GM19395 (cell line): ENCODE data around the gene HOXB9.

ENCODE experiments used
- ATAC-seq: cut with Tn5 transposase; IDR thresholded peaks from one replicate; pipeline ENCODE4 v1.9.1; 2021; ENCODE audit warnings: mild to moderate bottlenecking, moderate library complexity; ENCODE audit not compliant: unreplicated experiment

Gene HOXB9

GRCh38 chr17:48588528-48588927 is 37.6 kb downstream of the HOXB9 start:
- no peak for ATAC-seq

GRCh38 chr17:48588074-48588415 is 38.1 kb downstream of the HOXB9 start:
- ATAC-seq = no peak

- no peak for ATAC-seq
These were observed 38.7 kb downstream of the HOXB9 start for GRCh38 chr17:48587276-48588073.

GRCh38 chr17:48586355-48587258 is 39.6 kb downstream of the HOXB9 start:
- no peak for ATAC-seq

- no peak for ATAC-seq
These were observed 41.9 kb downstream of the HOXB9 start for GRCh38 chr17:48584223-48584741.

- no peak for ATAC-seq
These were observed 42.4 kb downstream of the HOXB9 start for GRCh38 chr17:48583708-48584222.

GRCh38 chr17:48582750-48583069 is 43.4 kb downstream of the HOXB9 start:
- ATAC-seq = no peak

- ATAC-seq = no peak
These were observed 46.2 kb downstream of the HOXB9 start for GRCh38 chr17:48579760-48580554.

GRCh38 chr17:48579471-48579759 is 46.7 kb downstream of the HOXB9 start:
- ATAC-seq = no peak

GRCh38 chr17:48578616-48579470 is 47.3 kb downstream of the HOXB9 start:
- ATAC-seq = peak; percentile 37

GRCh38 chr17:48577946-48578615 is 48.1 kb downstream of the HOXB9 start, which contains the start of gene HOXB4:
HOXB4 (minus strand) TSS chr17:48578350; CDS start chr17:48578319, 31 bp downstream.
- peak; percentile 63 for ATAC-seq

GRCh38 chr17:48577330-48577945 is 48.7 kb downstream of the HOXB9 start:
- ATAC-seq = peak; percentile 4

- ATAC-seq = no peak
These were observed 49.5 kb downstream of the HOXB9 start for GRCh38 chr17:48576479-48577309.

GRCh38 chr17:48575673-48576478 is 50.3 kb downstream of the HOXB9 start:
- no peak for ATAC-seq

GRCh38 chr17:48575066-48575582 is 51.0 kb downstream of the HOXB9 start:
- ATAC-seq = no peak

- ATAC-seq = no peak
These were observed 51.6 kb downstream of the HOXB9 start for GRCh38 chr17:48574505-48575065.
